Neural cell (in vitro differentiated cells): Measurements from ENCODE around the gene ECHDC3. TPM values are rescaled to one million over a fixed set of nuclear protein-coding genes. Genes with fewer than 3 reads are reported as not detected.

Experiments
- H2AFZ ChIP-seq: fragments of 200-600, 300-800 bp; sonication (generic), shearing (Covaris generic); 2 replicates; pipeline ENCODE4 v1.6.0; 2014; ENCODE audit warnings: low read depth, mild to moderate bottlenecking, antibody characterized with exemption, low read length, moderate library complexity
- H3F3A ChIP-seq: fragments of 200-600 bp; shearing (Covaris generic); 2 replicates; pipeline ENCODE4 v1.6.1; 2016; ENCODE audit warnings: mild to moderate bottlenecking, moderate library complexity, mixed read lengths, antibody characterized with exemption, low read length; ENCODE audit not compliant: insufficient read depth, poor library complexity, severe bottlenecking
- H3K27ac ChIP-seq: fragments of 200-600, 300-800 bp; sonication (generic), shearing (Covaris generic); 2 replicates; pipeline ENCODE4 v1.5.1; 2014; ENCODE audit warnings: mild to moderate bottlenecking, low read length, moderate library complexity
- H3K27me3 ChIP-seq: fragments of 300-800, 200-600 bp; sonication (generic), shearing (Covaris generic); 2 replicates; pipeline ENCODE4 v1.6.0; 2014; ENCODE audit warnings: mild to moderate bottlenecking, low read depth, low read length, moderate library complexity; ENCODE audit not compliant: insufficient read depth
- H3K36me3 ChIP-seq: fragments of 300-800, 200-600 bp; sonication (generic), shearing (Covaris generic); 2 replicates; pipeline ENCODE4 v1.5.1; 2014; ENCODE audit warnings: mild to moderate bottlenecking, antibody characterized with exemption, low read length, moderate library complexity; ENCODE audit not compliant: insufficient read depth
- H3K4me2 ChIP-seq: fragments of 300-800, 200-600 bp; sonication (generic), shearing (Covaris generic); 2 replicates; pipeline ENCODE4 v1.6.0; 2014; ENCODE audit warnings: mild to moderate bottlenecking, low read length
- H3K4me3 ChIP-seq: fragments of 300-800, 200-600 bp; sonication (generic), shearing (Covaris generic); 2 replicates; pipeline ENCODE4 v1.5.1; 2014; ENCODE audit warnings: mild to moderate bottlenecking, low read length, moderate library complexity
- H3K79me2 ChIP-seq: fragments of 200-600 bp; shearing (Covaris generic); replicated peaks from 2 replicates; pipeline ENCODE4 v1.6.0; 2014; ENCODE audit warnings: mild to moderate bottlenecking, low read length, moderate library complexity; ENCODE audit not compliant: insufficient read depth
- H3K9ac ChIP-seq: fragments of 300-800, 200-600 bp; sonication (generic), shearing (Covaris generic); 2 replicates; pipeline ENCODE4 v1.6.1; 2016; ENCODE audit warnings: mild to moderate bottlenecking, low read length, mixed read lengths
- H3K9me2 ChIP-seq: fragments of 200-600 bp; shearing (Covaris generic); 2 replicates; pipeline ENCODE4 v1.6.1; 2016; ENCODE audit warnings: mild to moderate bottlenecking, low read length, mixed read lengths; ENCODE audit not compliant: insufficient read depth
- H3K9me3 ChIP-seq: fragments of 200-600, 300-800 bp; sonication (generic), shearing (Covaris generic); 2 replicates; pipeline ENCODE4 v1.6.1; 2016; ENCODE audit warnings: mild to moderate bottlenecking, mixed run types, low read length, moderate library complexity, mixed read lengths
- H4K20me1 ChIP-seq: fragments of 200-600 bp; shearing (Covaris generic); 2 replicates; pipeline ENCODE4 v1.6.1; 2016; ENCODE audit warnings: mild to moderate bottlenecking, mixed run types; ENCODE audit not compliant: insufficient read depth
- EP300 ChIP-seq: fragments of 450-650 bp; conservative IDR thresholded peaks from 2 replicates; pipeline ENCODE4 v1.6.1; 2014; ENCODE audit warnings: antibody characterized with exemption, mild to moderate bottlenecking, moderate library complexity; ENCODE audit not compliant: poor library complexity, severe bottlenecking
- EZH2 ChIP-seq: fragments of 200-600, 300-800 bp; shearing (Covaris generic), sonication (generic); IDR thresholded peaks from 2 replicates; pipeline ENCODE4 v1.6.1; 2014; ENCODE audit warnings: antibody characterized with exemption, low read length, borderline replicate concordance, mild to moderate bottlenecking; ENCODE audit not compliant: insufficient read depth, poor library complexity, severe bottlenecking
- MXI1 ChIP-seq: fragments of 450-650 bp; conservative IDR thresholded peaks from 2 replicates; pipeline ENCODE4 v1.6.1; 2014; ENCODE audit warnings: antibody characterized with exemption, mild to moderate bottlenecking; ENCODE audit not compliant: poor library complexity, severe bottlenecking
- POLR2AphosphoS5 ChIP-seq: IDR thresholded peaks from 2 replicates; pipeline ENCODE4 v1.6.1; 2012
- RAD21 ChIP-seq: fragments of 450-650 bp; conservative IDR thresholded peaks from 2 replicates; pipeline ENCODE4 v1.6.1; 2014; ENCODE audit warnings: antibody characterized with exemption, mild to moderate bottlenecking, moderate library complexity
- SMC3 ChIP-seq: fragments of 450-650 bp; conservative IDR thresholded peaks from 2 replicates; pipeline ENCODE4 v1.6.1; 2014; ENCODE audit warnings: antibody characterized with exemption, mild to moderate bottlenecking, moderate library complexity; ENCODE audit not compliant: poor library complexity
- TAF1 ChIP-seq: IDR thresholded peaks from 2 replicates; pipeline ENCODE4 v1.6.1; 2012; ENCODE audit warnings: low read depth
- polyA plus RNA-seq: library from polyadenylated mRNA; depleted of rRNA; stranded (reverse); fragments of >200 nt; gene quantifications from 2 replicates; pipeline ENCODE4 v1.2.3, GENCODE V29; 2014
- TF ChIP-seq, protein P1 (sequence below): IDR thresholded peaks from 2 replicates; pipeline ENCODE4 v1.6.1; 2012; ENCODE audit warnings: borderline replicate concordance
- TF ChIP-seq, protein P2 (sequence below): fragments of 450-650 bp; IDR thresholded peaks from 2 replicates; pipeline ENCODE4 v1.5.1; 2014; ENCODE audit warnings: antibody characterized with exemption, mild to moderate bottlenecking, moderate library complexity; ENCODE audit not compliant: poor library complexity, severe bottlenecking

Gene ECHDC3
- polyA plus RNA-seq, 1 donor from 2014 or later, result not detected

DNA sequence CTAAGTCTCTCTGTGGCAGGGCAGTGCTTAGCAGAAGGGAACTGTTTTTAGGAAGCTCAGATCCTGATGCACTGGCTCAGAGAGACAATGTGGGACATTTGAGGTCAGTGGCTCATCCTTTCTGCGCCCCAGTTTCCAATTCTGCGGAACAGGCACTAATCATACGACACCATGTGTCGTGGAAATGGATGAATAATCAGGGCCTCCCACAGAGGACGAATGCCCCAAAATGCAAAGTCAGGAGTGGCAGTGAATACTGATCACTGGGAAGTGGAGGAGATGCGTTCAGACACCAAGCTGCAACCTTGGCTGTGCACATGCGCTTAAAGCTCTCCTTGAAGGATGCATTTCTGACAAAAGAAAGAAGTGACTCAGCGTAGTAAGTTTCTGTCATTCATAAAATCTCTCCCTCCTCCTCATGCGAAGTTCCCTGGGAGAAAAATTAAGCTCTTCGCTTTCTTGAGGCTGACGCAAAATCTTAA is 21.9 kb upstream of the ECHDC3 start:
- no peak for TF ChIP-seq TAF1
- Histone ChIP-seq H3K79me2 (no peaks in the 10 kb centered on the region), H3K9me3 (no peaks in the 10 kb centered on the region)

DNA sequence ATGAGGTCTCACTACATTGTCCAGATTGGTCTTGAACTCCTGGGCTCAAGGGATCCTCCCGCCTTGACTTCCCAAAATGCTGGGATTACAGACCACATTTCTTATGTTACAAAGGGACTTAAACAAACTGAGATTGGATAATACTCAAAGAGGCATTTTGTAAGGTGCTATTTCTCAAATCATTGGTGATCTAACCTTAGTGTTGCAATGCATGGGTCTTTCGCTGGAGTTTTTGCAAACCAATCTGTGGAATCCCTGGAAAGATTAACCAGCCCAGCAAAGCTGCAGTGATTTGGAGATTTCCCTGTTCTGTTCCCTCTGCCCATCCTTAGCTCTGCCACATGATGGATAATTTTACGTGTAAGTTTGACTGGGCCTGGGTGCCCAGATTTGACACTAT is 20.4 kb upstream of the ECHDC3 start:
- no peaks in the 10 kb centered on the region for H3K27me3 ChIP-seq
- no peak overlapping the region for H2AFZ ChIP-seq
- TF ChIP-seq, protein P1, sequence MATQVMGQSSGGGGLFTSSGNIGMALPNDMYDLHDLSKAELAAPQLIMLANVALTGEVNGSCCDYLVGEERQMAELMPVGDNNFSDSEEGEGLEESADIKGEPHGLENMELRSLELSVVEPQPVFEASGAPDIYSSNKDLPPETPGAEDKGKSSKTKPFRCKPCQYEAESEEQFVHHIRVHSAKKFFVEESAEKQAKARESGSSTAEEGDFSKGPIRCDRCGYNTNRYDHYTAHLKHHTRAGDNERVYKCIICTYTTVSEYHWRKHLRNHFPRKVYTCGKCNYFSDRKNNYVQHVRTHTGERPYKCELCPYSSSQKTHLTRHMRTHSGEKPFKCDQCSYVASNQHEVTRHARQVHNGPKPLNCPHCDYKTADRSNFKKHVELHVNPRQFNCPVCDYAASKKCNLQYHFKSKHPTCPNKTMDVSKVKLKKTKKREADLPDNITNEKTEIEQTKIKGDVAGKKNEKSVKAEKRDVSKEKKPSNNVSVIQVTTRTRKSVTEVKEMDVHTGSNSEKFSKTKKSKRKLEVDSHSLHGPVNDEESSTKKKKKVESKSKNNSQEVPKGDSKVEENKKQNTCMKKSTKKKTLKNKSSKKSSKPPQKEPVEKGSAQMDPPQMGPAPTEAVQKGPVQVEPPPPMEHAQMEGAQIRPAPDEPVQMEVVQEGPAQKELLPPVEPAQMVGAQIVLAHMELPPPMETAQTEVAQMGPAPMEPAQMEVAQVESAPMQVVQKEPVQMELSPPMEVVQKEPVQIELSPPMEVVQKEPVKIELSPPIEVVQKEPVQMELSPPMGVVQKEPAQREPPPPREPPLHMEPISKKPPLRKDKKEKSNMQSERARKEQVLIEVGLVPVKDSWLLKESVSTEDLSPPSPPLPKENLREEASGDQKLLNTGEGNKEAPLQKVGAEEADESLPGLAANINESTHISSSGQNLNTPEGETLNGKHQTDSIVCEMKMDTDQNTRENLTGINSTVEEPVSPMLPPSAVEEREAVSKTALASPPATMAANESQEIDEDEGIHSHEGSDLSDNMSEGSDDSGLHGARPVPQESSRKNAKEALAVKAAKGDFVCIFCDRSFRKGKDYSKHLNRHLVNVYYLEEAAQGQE, result no peak
- TF ChIP-seq POLR2AphosphoS5 (no peak), TAF1 (no peak), EP300 (no peak), EZH2 (no peak)
- TF ChIP-seq, protein P2, sequence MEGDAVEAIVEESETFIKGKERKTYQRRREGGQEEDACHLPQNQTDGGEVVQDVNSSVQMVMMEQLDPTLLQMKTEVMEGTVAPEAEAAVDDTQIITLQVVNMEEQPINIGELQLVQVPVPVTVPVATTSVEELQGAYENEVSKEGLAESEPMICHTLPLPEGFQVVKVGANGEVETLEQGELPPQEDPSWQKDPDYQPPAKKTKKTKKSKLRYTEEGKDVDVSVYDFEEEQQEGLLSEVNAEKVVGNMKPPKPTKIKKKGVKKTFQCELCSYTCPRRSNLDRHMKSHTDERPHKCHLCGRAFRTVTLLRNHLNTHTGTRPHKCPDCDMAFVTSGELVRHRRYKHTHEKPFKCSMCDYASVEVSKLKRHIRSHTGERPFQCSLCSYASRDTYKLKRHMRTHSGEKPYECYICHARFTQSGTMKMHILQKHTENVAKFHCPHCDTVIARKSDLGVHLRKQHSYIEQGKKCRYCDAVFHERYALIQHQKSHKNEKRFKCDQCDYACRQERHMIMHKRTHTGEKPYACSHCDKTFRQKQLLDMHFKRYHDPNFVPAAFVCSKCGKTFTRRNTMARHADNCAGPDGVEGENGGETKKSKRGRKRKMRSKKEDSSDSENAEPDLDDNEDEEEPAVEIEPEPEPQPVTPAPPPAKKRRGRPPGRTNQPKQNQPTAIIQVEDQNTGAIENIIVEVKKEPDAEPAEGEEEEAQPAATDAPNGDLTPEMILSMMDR, result no peak
- no peaks in the 10 kb centered on the region for H3K9me3 ChIP-seq
- no peaks in the 10 kb centered on the region for H4K20me1 ChIP-seq
- H3K9ac ChIP-seq, result no peak overlapping the region
- no peaks in the 10 kb centered on the region for H3K36me3 ChIP-seq
- no peaks in the 10 kb centered on the region for H3F3A ChIP-seq
- no peaks in the 10 kb centered on the region for H3K9me2 ChIP-seq
- H3K27ac ChIP-seq, result no peak overlapping the region
- H3K79me2 ChIP-seq, result no peaks in the 10 kb centered on the region
- H3K4me2 ChIP-seq, result no peak overlapping the region
- H3K4me3 ChIP-seq, result no peak overlapping the region

More for the DNA sequence above, 21.9 kb upstream of the ECHDC3 start:
- Histone ChIP-seq H3F3A (no peaks in the 10 kb centered on the region), H2AFZ (no peak overlapping the region), H4K20me1 (no peaks in the 10 kb centered on the region), H3K4me2 (no peak overlapping the region), H3K27me3 (no peaks in the 10 kb centered on the region), H3K9me2 (no peaks in the 10 kb centered on the region), H3K27ac (no peak overlapping the region), H3K4me3 (no peak overlapping the region), H3K36me3 (no peaks in the 10 kb centered on the region), H3K9ac (no peak overlapping the region)

DNA sequence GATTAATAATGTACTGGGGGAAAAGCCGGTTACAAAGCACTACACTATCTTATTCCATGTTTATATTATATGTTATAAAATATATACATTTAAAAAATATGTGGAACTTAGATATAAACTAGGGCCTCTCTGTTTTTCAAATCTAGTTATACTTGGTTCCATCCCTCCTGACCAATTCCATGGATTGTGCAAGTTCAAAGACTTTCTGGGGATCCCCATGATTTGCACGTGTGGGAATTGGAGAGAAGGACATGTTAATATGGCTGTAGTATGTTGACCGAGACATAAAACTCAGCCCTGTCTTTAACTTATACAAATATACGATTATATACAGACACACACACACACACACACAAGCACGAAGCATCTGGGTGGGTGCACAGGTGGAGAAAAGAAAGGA is 18.8 kb upstream of the ECHDC3 start:
- Histone ChIP-seq H3K27me3 (no peaks in the 10 kb centered on the region), H3K79me2 (no peaks in the 10 kb centered on the region), H3K9ac (no peak overlapping the region), H3K27ac (no peak overlapping the region), H3K9me2 (no peaks in the 10 kb centered on the region), H2AFZ (no peak overlapping the region), H3K4me2 (no peak overlapping the region), H3K4me3 (no peak overlapping the region), H3K9me3 (no peaks in the 10 kb centered on the region), H3K36me3 (no peaks in the 10 kb centered on the region), H4K20me1 (no peaks in the 10 kb centered on the region), H3F3A (no peaks in the 10 kb centered on the region)
- TF ChIP-seq RAD21 (no peak), EP300 (no peak), POLR2AphosphoS5 (no peak), MXI1 (no peak), EZH2 (no peak), SMC3 (no peak), TAF1 (no peak)
- TF ChIP-seq, protein P1, result no peak
- TF ChIP-seq, protein P2, result no peak
